Right atrium auricular region (tissue), 2 donors: ENCODE data around the gene MLX. TPM values are rescaled to one million over a fixed set of nuclear protein-coding genes. Genes with fewer than 3 reads are reported as not detected.

ENCODE experiments used
- DNase-seq: peaks from one replicate; pipeline ENCODE4 v3.0.0-alpha.2; 2019; ENCODE audit warnings: low spot score
- H3K27ac ChIP-seq, 2 donors: fragments of 200-600 bp; sonication (generic); 1 replicate in 1 of 2; 2 replicates in 1 of 2; pipeline ENCODE4 v1.5.1; 2016 to 2019
- H3K27me3 ChIP-seq, 2 donors: fragments of 200-600 bp; sonication (generic); one replicate each; pipeline versions ENCODE4 v1.5.1 to v1.6.0; 2017 to 2019
- H3K36me3 ChIP-seq: fragments of 200-600 bp; sonication (generic); one replicate; pipeline ENCODE4 v1.5.1; 2016
- H3K4me1 ChIP-seq, 2 donors: fragments of 200-600 bp; sonication (generic); one replicate each; pipeline versions ENCODE4 v1.5.1 to v1.6.0; 2017 to 2019
- H3K4me3 ChIP-seq, 2 donors: fragments of 200-600 bp; sonication (generic); 1 replicate in 1 of 2; 2 replicates in 1 of 2; pipeline ENCODE4 v1.5.1; 2017 to 2019; ENCODE audit warnings: mild to moderate bottlenecking in 1 of 2, moderate library complexity in 1 of 2
- H3K9me3 ChIP-seq, 2 donors: fragments of 200-600 bp; sonication (generic); one replicate each; pipeline ENCODE4 v1.5.1; 2019
- CTCF ChIP-seq, 2 donors: fragments of 200-600 bp; sonication (generic); IDR thresholded peaks; one replicate each; pipeline ENCODE4 v1.5.1; 2019; ENCODE audit warnings: antibody characterized with exemption in 2 of 2
- total RNA-seq, 2 donors: library from RNA; depleted of rRNA; stranded (reverse); fragments of >200 nt; gene quantifications; one replicate each; pipeline ENCODE4 v1.1.0, GENCODE V29; 2016

Gene MLX
- total RNA-seq, 2 donors from 2014 or later, result 40.1 to 63.6 TPM

- H3K9me3 ChIP-seq, result no peaks in the 10 kb centered on the region
- no peak for TF ChIP-seq CTCF (IDR thresholded peaks at IDR 0.05)
- H3K36me3 ChIP-seq, result peaks cover 96% of the 10 kb centered on the region
- no peak overlapping the region for H3K27ac ChIP-seq
- H3K4me1 ChIP-seq, result peaks cover 0 to 5% of the 10 kb centered on the region in 2 donors
- DNase-seq, result no peak
- H3K27me3 ChIP-seq, result no peaks in the 10 kb centered on the region
- no peak overlapping the region for H3K4me3 ChIP-seq
These were observed 19.8 kb downstream of the MLX start for GRCh38 chr17:42586514-42587230.

GRCh38 chr17:42590886-42591285, 24.0 kb downstream of the MLX start:
- Histone ChIP-seq H3K4me3 (no peak overlapping the region), H3K36me3 (peaks cover 59% of the 10 kb centered on the region), H3K27me3 (no peaks in the 10 kb centered on the region), H3K27ac (no peak overlapping the region), H3K4me1 (peaks cover 0 to under 1% of the 10 kb centered on the region in 2 donors), H3K9me3 (no peaks in the 10 kb centered on the region)
- DNase-seq, result no peak
- TF ChIP-seq CTCF (IDR thresholded peaks at IDR 0.05), result no peak

GRCh38 chr17:42591411-42591810, 24.5 kb downstream of the MLX start:
- peaks cover 56% of the 10 kb centered on the region for H3K36me3 ChIP-seq
- H3K4me3 ChIP-seq, result no peak overlapping the region
- H3K9me3 ChIP-seq, result no peaks in the 10 kb centered on the region
- no peaks in the 10 kb centered on the region for H3K27me3 ChIP-seq
- TF ChIP-seq CTCF (IDR thresholded peaks at IDR 0.05), result no peak
- no peaks in the 10 kb centered on the region for H3K4me1 ChIP-seq
- no peak for DNase-seq
- no peak overlapping the region for H3K27ac ChIP-seq

- no peak for DNase-seq
- Histone ChIP-seq H3K27me3 (no peaks in the 10 kb centered on the region), H3K27ac (no peak overlapping the region), H3K36me3 (peaks cover 11% of the 10 kb centered on the region), H3K9me3 (no peaks in the 10 kb centered on the region), H3K4me1 (peaks cover 0 to 12% of the 10 kb centered on the region in 2 donors), H3K4me3 (no peak overlapping the region)
- no peak for TF ChIP-seq CTCF (IDR thresholded peaks at IDR 0.05)
These were observed 29.5 kb downstream of the MLX start for GRCh38 chr17:42596386-42596785.

GRCh38 chr17:42598905-42599304, 32.0 kb downstream of the MLX start:
- Histone ChIP-seq H3K9me3 (no peaks in the 10 kb centered on the region), H3K4me3 (no peak overlapping the region), H3K36me3 (peaks cover 4% of the 10 kb centered on the region), H3K27me3 (no peaks in the 10 kb centered on the region), H3K27ac (no peak overlapping the region), H3K4me1 (peaks cover 0 to 12% of the 10 kb centered on the region in 2 donors)
- no peak for TF ChIP-seq CTCF (IDR thresholded peaks at IDR 0.05)
- DNase-seq, result no peak

- no peaks in the 10 kb centered on the region for H3K36me3 ChIP-seq
- TF ChIP-seq CTCF (IDR thresholded peaks at IDR 0.05), result no peak
- no peak for DNase-seq
- no peaks in the 10 kb centered on the region for H3K27me3 ChIP-seq
- H3K27ac ChIP-seq, result no peak overlapping the region
- no peaks in the 10 kb centered on the region for H3K9me3 ChIP-seq
- H3K4me3 ChIP-seq, result no peak overlapping the region
- peaks cover 0 to 47% of the 10 kb centered on the region in 2 donors for H3K4me1 ChIP-seq
These were observed 36.4 kb downstream of the MLX start for GRCh38 chr17:42603318-42603717.
